ENCODE data around the gene ZNF226.
"Not testable (repeated sequence)": the region's sequence is repeated elsewhere in the genome, so short reads cannot be mapped to it uniquely, and the experiment has no call there.

ZNF226 gene

GRCh38 chr19:44212250-44212865 lies 47.5 kb downstream of the ZNF226 start, which contains the start of gene ZNF227:
Gene ZNF227, plus strand, starts transcription at chr19:44212532. Its CDS starts 5,261 bp downstream, at chr19:44217793.
- DNase-seq (ENCODE audit: low read depth): peak; percentile 81
- H3K4me3 ChIP-seq (ENCODE audit: low read length): peak within 1 kb of the TSS; percentile 93
- TF ChIP-seq, protein P1, sequence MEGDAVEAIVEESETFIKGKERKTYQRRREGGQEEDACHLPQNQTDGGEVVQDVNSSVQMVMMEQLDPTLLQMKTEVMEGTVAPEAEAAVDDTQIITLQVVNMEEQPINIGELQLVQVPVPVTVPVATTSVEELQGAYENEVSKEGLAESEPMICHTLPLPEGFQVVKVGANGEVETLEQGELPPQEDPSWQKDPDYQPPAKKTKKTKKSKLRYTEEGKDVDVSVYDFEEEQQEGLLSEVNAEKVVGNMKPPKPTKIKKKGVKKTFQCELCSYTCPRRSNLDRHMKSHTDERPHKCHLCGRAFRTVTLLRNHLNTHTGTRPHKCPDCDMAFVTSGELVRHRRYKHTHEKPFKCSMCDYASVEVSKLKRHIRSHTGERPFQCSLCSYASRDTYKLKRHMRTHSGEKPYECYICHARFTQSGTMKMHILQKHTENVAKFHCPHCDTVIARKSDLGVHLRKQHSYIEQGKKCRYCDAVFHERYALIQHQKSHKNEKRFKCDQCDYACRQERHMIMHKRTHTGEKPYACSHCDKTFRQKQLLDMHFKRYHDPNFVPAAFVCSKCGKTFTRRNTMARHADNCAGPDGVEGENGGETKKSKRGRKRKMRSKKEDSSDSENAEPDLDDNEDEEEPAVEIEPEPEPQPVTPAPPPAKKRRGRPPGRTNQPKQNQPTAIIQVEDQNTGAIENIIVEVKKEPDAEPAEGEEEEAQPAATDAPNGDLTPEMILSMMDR (conservative IDR thresholded peaks at IDR 0.05; ENCODE audit: low read depth, low read length): no peak

- DNase-seq (ENCODE audit: low read depth): no peak
- H3K4me3 ChIP-seq (ENCODE audit: low read length): peak overlapping the region; percentile 93
- TF ChIP-seq, protein P1 (conservative IDR thresholded peaks at IDR 0.05; ENCODE audit: low read depth, low read length): no peak
Measured at GRCh38 chr19:44212866-44213346, 48.0 kb downstream of the ZNF226 start.

GRCh38 chr19:44219926-44220325 lies 55.0 kb downstream of the ZNF226 start:
- not testable (repeated sequence) for H3K4me3 ChIP-seq (ENCODE audit: low read length); DNase-seq (ENCODE audit: low read depth)

- not testable (repeated sequence) for H3K4me3 ChIP-seq (ENCODE audit: low read length); DNase-seq (ENCODE audit: low read depth)
Measured at GRCh38 chr19:44220761-44221160, 55.9 kb downstream of the ZNF226 start.

DNA sequence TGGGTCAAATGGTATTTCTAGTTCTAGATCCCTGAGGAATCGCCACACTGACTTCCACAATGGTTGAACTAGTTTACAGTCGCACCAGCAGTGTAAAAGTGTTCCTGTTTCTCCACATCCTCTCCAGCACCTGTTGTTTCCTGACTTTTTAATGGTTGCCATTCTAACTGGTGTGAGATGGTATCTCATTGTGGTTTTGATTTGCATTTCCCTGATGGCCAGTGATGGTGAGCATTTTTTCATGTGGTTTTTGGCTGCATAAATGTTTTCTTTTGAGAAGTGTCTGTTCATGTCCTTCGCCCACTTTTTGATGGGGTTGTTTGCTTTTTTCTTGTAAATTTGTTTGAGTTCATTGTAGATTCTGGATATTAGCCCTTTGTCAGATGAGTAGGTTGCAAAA lies 56.4 kb downstream of the ZNF226 start:
- DNase-seq (ENCODE audit: low read depth); H3K4me3 ChIP-seq (ENCODE audit: low read length): not testable (repeated sequence)
